GM12875 (cell line): ENCODE measurements around the gene BCL11B.
"Not testable (repeated sequence)": the region's sequence is repeated elsewhere in the genome, so short reads cannot be mapped to it uniquely, and the experiment has no call there.

Experiments used
- H3K4me3 ChIP-seq: one replicate; pipeline ENCODE4 v1.5.1; 2011; ENCODE audit warnings: low read depth, low read length, control low read depth
- CTCF ChIP-seq: IDR thresholded peaks from 2 replicates; pipeline ENCODE4 v1.5.1; 2011; ENCODE audit warnings: low read depth, mild to moderate bottlenecking, control low read depth, inconsistent platforms, low read length, moderate library complexity, borderline replicate concordance; ENCODE audit not compliant: insufficient read depth

BCL11B gene

GRCh38 chr14:99190696-99191394 is 81.2 kb downstream of the BCL11B start:
- no peak for TF ChIP-seq CTCF
- no peak overlapping the region for H3K4me3 ChIP-seq

DNA sequence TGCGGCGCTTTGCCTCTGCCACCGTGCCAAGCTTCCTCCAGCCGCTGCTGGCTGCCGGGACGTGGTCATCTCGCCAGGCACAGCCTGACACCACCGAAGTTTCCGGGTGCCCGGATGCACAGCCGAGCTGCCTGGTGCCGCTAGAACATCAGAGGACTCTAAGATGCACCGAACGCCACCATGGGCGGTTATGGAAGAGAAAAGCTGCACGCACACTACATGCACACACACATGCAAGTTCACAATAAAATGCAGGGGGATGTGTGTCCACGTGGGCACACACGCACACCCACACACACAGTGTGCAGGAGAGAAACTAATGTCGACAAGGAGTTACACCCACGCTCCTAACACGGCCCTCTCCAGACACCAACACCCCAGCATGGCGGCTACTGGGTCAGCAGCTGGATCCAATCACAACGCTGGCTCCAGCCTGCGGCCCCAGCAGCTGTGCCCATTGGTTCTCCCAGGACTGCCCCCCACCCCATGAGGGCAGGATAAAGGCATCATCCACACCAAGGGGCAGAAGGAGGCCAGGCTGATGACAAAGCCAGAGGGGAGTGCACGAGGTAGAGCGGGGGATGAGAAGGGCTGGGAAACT is 82.7 kb downstream of the BCL11B start:
- no peak for TF ChIP-seq CTCF
- no peak overlapping the region for H3K4me3 ChIP-seq

GRCh38 chr14:99188731-99189191 is 83.2 kb downstream of the BCL11B start:
- H3K4me3 ChIP-seq = no peak overlapping the region
- no peak for TF ChIP-seq CTCF

GRCh38 chr14:99187858-99188257 is 84.1 kb downstream of the BCL11B start:
- no peak overlapping the region for H3K4me3 ChIP-seq
- TF ChIP-seq CTCF = no peak

GRCh38 chr14:99186956-99187690 is 84.9 kb downstream of the BCL11B start:
- no peak for TF ChIP-seq CTCF
- H3K4me3 ChIP-seq = no peak overlapping the region

- H3K4me3 ChIP-seq = not testable (repeated sequence)
These were observed 85.7 kb downstream of the BCL11B start for GRCh38 chr14:99186336-99186735.

DNA sequence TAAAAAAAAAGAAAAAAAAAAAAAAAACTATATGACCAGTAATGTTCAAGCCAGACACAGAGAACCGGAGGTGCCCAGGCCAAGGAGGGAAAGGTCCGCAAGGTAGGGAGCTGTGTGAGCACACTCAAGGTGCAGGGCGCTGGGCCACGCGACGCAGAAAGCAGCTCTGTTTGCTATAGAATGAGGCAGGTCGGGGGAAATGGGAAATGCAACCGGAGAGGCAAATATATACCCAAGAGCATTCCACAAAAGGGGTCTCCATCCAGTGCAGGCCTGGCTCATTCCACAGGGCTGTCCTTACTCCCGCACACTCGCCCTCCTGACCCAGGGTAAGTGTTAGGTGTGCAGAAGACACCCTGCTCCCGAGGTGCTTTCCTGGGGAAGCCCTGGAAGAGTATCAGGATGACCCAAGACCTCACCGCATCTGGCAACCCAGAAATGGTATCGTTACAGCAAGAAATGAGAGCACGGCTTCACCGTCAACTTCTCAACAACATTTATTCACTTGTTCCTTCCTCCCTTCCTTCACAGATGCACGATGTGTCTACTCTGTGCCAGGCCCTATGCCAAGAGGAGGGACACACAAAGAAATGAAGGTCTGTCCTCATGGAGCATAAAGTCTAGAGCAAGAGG is 86.4 kb downstream of the BCL11B start:
- no peak overlapping the region for H3K4me3 ChIP-seq
- no peak for TF ChIP-seq CTCF
